Measurements from ENCODE around the gene ARHGAP12. TPM values are rescaled to one million over a fixed set of nuclear protein-coding genes. Genes with fewer than 3 reads are reported as not detected.
"Not testable (repeated sequence)": the region's sequence is repeated elsewhere in the genome, so short reads cannot be mapped to it uniquely, and the experiment has no call there.

Gene ARHGAP12
- total and polyA plus RNA-seq, 3 experiments from 2014 or later, result 5.1 to 9.7 (median 5.3) TPM

DNA sequence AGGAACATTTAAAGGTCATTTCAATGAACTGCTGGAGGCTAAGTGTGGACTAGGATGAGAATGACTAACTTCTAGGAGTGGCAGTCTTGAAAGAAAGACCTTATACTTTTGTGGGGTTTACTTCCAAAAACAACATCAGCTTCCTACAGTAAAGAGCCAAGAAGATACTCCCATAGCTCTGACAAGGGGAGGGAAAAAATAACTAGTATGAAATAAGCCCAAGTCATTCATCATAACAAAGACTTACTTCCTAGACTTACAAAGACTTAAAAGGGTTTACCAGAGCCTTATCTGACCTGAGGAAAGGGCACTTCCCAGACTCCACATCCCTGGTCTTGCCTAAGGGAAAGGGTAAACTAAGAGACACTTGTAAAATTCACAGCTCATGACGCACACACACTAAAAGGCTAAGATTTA, 31.7 kb downstream of the ARHGAP12 start:
- POLR2A ChIA-PET, result no interaction called here
- CTCF ChIA-PET, result no interaction called here
- peaks cover 13% of the 10 kb centered on the region for H3K4me1 ChIP-seq (ENCODE audit: insufficient read depth, low read length)
- H3K27ac ChIP-seq (ENCODE audit: low read depth, low read length), result no peak overlapping the region
- H3K27me3 ChIP-seq (ENCODE audit: insufficient read depth, low read length, poor library complexity, severe bottlenecking), result no peaks in the 10 kb centered on the region
- Mint-ChIP-seq H3K27me3 (no peaks in the 10 kb centered on the region), H3K36me3 (peaks cover 18 to 35% (median 20%) of the 10 kb centered on the region in 3 donors), H3K27ac (no peak overlapping the region), H3K9me3 (peaks cover 0 to 2% (median 0%) of the 10 kb centered on the region in 5 donors), H3K4me3 (peak overlapping the region in 2 of 7 donors; percentile 8 to 11), H3K4me1 (peaks cover 58 to 72% (median 61%) of the 10 kb centered on the region in 3 donors)
- no peaks in the 10 kb centered on the region for H3K36me3 ChIP-seq (ENCODE audit: insufficient read depth, low read length)
- H3K9me3 ChIP-seq (ENCODE audit: low read length), result no peaks in the 10 kb centered on the region
- no peak for DNase-seq
- H3K4me3 ChIP-seq (ENCODE audit: low read length), result no peak overlapping the region

DNA sequence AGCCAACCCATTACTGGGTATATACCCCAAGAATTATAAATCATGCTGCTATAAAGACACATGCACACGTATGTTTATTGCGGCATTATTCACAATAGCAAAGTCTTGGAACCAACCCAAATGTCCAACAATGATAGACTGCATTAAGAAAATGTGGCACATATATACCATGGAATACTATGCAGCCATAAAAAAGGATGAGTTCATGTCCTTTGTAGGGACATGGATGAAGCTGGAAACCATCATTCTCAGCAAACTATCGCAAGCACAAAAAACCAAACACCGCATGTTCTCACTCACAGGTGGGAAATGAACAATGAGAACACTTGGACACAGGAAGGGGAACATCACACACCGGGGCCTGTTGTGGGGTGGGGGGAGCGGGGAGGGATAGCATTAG, 32.9 kb downstream of the ARHGAP12 start:
- peaks cover 13% of the 10 kb centered on the region for H3K4me1 ChIP-seq (ENCODE audit: insufficient read depth, low read length)
- H3K27me3 ChIP-seq (ENCODE audit: insufficient read depth, low read length, poor library complexity, severe bottlenecking); CTCF ChIA-PET; H3K4me3 Mint-ChIP-seq; DNase-seq; H3K4me3 ChIP-seq (ENCODE audit: low read length); H3K9me3 Mint-ChIP-seq; H3K36me3 ChIP-seq (ENCODE audit: insufficient read depth, low read length); H3K27ac ChIP-seq (ENCODE audit: low read depth, low read length); H3K9me3 ChIP-seq (ENCODE audit: low read length); H3K27me3 Mint-ChIP-seq; POLR2A ChIA-PET; H3K27ac Mint-ChIP-seq: not testable (repeated sequence)
- Mint-ChIP-seq H3K36me3 (peaks cover 15 to 28% (median 18%) of the 10 kb centered on the region in 3 donors), H3K4me1 (peaks cover 61 to 76% (median 68%) of the 10 kb centered on the region in 3 donors)

DNA sequence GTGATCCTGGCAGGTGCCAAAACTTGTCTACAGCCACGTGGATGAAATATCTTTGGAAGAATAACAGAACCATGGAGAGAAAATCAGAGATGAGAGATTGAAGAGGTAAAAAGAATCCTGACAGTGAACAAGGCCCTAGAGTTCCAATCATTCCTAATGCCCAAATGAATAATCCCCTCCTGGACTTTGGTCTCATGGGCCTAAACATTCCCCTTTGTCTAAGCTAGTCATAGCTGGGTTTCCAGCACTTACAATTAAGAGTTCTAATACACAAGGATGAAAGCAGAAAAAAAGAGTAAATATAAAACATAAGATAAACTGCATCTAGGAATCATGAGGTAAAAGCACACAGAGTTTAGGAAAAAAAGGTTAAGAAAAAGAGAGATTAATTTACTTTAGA, 40.2 kb downstream of the ARHGAP12 start:
- Histone ChIP-seq H3K27ac (ENCODE audit: low read depth, low read length) (no peak overlapping the region), H3K4me1 (ENCODE audit: insufficient read depth, low read length) (no peaks in the 10 kb centered on the region), H3K27me3 (ENCODE audit: insufficient read depth, low read length, poor library complexity, severe bottlenecking) (no peaks in the 10 kb centered on the region), H3K9me3 (ENCODE audit: low read length) (no peaks in the 10 kb centered on the region), H3K36me3 (ENCODE audit: insufficient read depth, low read length) (no peaks in the 10 kb centered on the region), H3K4me3 (ENCODE audit: low read length) (no peak overlapping the region)
- peaks cover 0 to 1% (median 0%) of the 10 kb centered on the region in 5 donors for H3K9me3 Mint-ChIP-seq
- ChIA-PET CTCF (no interaction called here), POLR2A (no interaction called here)
- peaks cover 6 to 22% (median 8%) of the 10 kb centered on the region in 3 donors for H3K36me3 Mint-ChIP-seq
- H3K4me3 Mint-ChIP-seq, result peak overlapping the region in 1 of 7 donors; percentile 15
- H3K4me1 Mint-ChIP-seq, result peaks cover 47 to 68% (median 52%) of the 10 kb centered on the region in 3 donors
- no peaks in the 10 kb centered on the region for H3K27me3 Mint-ChIP-seq
- no peak for DNase-seq
- peak overlapping the region in 2 of 8 donors; percentile 1 to 17 for H3K27ac Mint-ChIP-seq

DNA sequence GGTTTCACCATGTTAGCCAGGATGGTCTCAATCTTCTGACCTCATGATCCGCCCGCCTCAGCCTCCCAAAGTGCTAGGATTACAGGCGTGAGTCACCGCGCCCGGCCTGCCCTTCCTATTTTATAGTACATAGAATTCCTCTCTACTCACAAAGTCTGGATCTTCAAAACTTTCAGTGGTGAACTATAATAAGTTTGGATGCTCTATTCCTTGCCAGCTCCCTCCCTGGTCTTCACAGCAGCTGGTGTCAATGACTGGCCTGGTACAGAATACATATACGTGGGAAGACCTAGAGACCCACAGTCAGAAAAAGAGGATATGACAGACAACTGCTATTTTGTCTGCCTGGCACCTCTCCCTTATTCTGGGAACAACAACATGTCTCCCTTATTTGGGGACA, 40.8 kb downstream of the ARHGAP12 start:
- Histone ChIP-seq H3K4me3 (ENCODE audit: low read length) (no peak overlapping the region), H3K27me3 (ENCODE audit: insufficient read depth, low read length, poor library complexity, severe bottlenecking) (no peaks in the 10 kb centered on the region), H3K4me1 (ENCODE audit: insufficient read depth, low read length) (no peaks in the 10 kb centered on the region), H3K9me3 (ENCODE audit: low read length) (no peaks in the 10 kb centered on the region), H3K27ac (ENCODE audit: low read depth, low read length) (no peak overlapping the region), H3K36me3 (ENCODE audit: insufficient read depth, low read length) (no peaks in the 10 kb centered on the region)
- Mint-ChIP-seq H3K27me3 (peaks cover 0 to 1% of the 10 kb centered on the region in 2 donors), H3K4me3 (no peak overlapping the region), H3K9me3 (peaks cover 0 to 1% (median 0%) of the 10 kb centered on the region in 5 donors), H3K36me3 (peaks cover 6 to 22% (median 6%) of the 10 kb centered on the region in 3 donors), H3K27ac (peak overlapping the region in 2 of 8 donors; percentile 30 to 32), H3K4me1 (peaks cover 41 to 66% (median 46%) of the 10 kb centered on the region in 3 donors)
- DNase-seq, result no peak
- ChIA-PET CTCF (no interaction called here), POLR2A (no interaction called here)

DNA sequence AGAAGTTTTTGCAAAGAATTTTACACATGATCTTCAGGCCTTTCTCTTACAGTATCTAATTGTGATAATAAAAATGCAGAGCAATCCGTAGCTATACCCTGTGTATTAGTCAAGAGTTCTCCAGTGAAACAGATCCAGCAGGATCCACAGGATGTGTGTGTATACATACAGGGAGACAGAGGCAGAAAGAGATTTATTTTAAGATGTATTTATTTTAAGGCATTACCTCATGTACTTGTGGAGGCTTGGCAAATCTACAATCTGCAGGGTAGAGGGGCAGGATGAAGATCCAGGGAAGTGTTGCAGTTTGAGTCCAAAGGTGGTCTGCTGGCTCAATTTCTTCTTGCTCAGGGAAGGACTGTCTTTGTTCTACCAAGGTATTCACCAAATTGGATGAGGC, 41.7 kb downstream of the ARHGAP12 start:
- Histone ChIP-seq H3K27ac (ENCODE audit: low read depth, low read length) (no peak overlapping the region), H3K4me3 (ENCODE audit: low read length) (no peak overlapping the region), H3K27me3 (ENCODE audit: insufficient read depth, low read length, poor library complexity, severe bottlenecking) (no peaks in the 10 kb centered on the region), H3K9me3 (ENCODE audit: low read length) (no peaks in the 10 kb centered on the region), H3K4me1 (ENCODE audit: insufficient read depth, low read length) (no peaks in the 10 kb centered on the region), H3K36me3 (ENCODE audit: insufficient read depth, low read length) (no peaks in the 10 kb centered on the region)
- ChIA-PET CTCF (no interaction called here), POLR2A (no interaction called here)
- peaks cover 0 to 1% of the 10 kb centered on the region in 2 donors for H3K27me3 Mint-ChIP-seq
- H3K4me1 Mint-ChIP-seq, result peaks cover 37 to 58% (median 39%) of the 10 kb centered on the region in 3 donors
- peaks cover 0 to 20% (median 5%) of the 10 kb centered on the region in 3 donors for H3K36me3 Mint-ChIP-seq
- no peaks in the 10 kb centered on the region for H3K9me3 Mint-ChIP-seq
- peak overlapping the region in 1 of 8 donors; percentile 61 for H3K27ac Mint-ChIP-seq
- DNase-seq, result no peak
- no peak overlapping the region for H3K4me3 Mint-ChIP-seq

DNA sequence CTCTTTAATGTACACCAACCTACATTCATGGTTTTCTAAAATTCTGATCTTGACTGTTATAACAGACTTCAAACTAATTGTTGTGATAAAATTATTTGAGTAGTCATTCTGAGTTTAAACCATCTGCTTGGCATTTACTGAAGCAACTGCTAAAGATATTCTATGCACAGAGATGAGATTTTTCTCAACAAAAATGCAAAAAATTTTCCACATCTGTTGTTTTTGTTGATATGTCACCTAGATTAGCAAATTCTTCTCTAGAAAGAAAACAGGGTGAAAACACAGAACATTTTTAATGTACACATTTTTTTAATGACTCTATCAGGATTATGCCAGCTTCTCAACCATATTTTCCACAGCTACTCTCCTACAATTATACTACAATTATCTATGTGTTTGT, 42.7 kb downstream of the ARHGAP12 start:
- Histone ChIP-seq H3K27ac (ENCODE audit: low read depth, low read length) (no peak overlapping the region), H3K36me3 (ENCODE audit: insufficient read depth, low read length) (no peaks in the 10 kb centered on the region), H3K4me1 (ENCODE audit: insufficient read depth, low read length) (no peaks in the 10 kb centered on the region), H3K9me3 (ENCODE audit: low read length) (no peaks in the 10 kb centered on the region), H3K27me3 (ENCODE audit: insufficient read depth, low read length, poor library complexity, severe bottlenecking) (no peaks in the 10 kb centered on the region), H3K4me3 (ENCODE audit: low read length) (no peak overlapping the region)
- no peak overlapping the region for H3K27ac Mint-ChIP-seq
- ChIA-PET CTCF (no interaction called here), POLR2A (no interaction called here)
- H3K36me3 Mint-ChIP-seq, result peaks cover 0 to 17% (median 5%) of the 10 kb centered on the region in 3 donors
- no peak overlapping the region for H3K4me3 Mint-ChIP-seq
- H3K9me3 Mint-ChIP-seq, result no peaks in the 10 kb centered on the region
- peaks cover 0 to 1% of the 10 kb centered on the region in 2 donors for H3K27me3 Mint-ChIP-seq
- no peak for DNase-seq
- H3K4me1 Mint-ChIP-seq, result peaks cover 30 to 50% (median 34%) of the 10 kb centered on the region in 3 donors

DNA sequence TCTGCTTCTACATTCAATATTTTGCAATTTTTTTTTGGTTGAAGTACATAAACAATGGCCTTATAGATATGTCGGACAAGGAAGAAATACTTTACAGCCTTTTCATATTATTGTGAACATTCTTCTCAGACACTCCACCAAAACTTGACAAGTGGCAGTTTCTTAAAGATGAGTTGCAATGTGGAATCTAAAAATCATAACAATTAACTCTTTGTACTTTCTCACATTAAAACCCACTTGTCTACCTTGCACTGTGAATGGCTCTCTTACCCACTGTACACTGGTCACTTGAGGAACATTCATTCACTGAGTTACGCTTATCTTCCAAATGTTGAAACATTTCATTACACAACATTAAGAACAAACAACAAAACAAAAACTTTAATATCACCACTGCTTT, 44.2 kb downstream of the ARHGAP12 start:
- Mint-ChIP-seq H3K9me3 (no peaks in the 10 kb centered on the region), H3K4me3 (no peak overlapping the region), H3K36me3 (peaks cover 0 to 20% (median 5%) of the 10 kb centered on the region in 3 donors), H3K27ac (peak overlapping the region in 1 of 8 donors; percentile 29), H3K27me3 (peaks cover 0 to 1% of the 10 kb centered on the region in 2 donors), H3K4me1 (peaks cover 30 to 52% (median 33%) of the 10 kb centered on the region in 3 donors)
- Histone ChIP-seq H3K27ac (ENCODE audit: low read depth, low read length) (no peak overlapping the region), H3K9me3 (ENCODE audit: low read length) (no peaks in the 10 kb centered on the region), H3K36me3 (ENCODE audit: insufficient read depth, low read length) (no peaks in the 10 kb centered on the region), H3K4me1 (ENCODE audit: insufficient read depth, low read length) (no peaks in the 10 kb centered on the region), H3K4me3 (ENCODE audit: low read length) (no peak overlapping the region), H3K27me3 (ENCODE audit: insufficient read depth, low read length, poor library complexity, severe bottlenecking) (no peaks in the 10 kb centered on the region)
- POLR2A ChIA-PET, result interaction anchor here (0.7 kb wide), 1 partner anchor 16 kb away, joined by 3 read pairs; no protein-coding TSS in a partner anchor
- DNase-seq, result no peak
- CTCF ChIA-PET, result no interaction called here

DNA sequence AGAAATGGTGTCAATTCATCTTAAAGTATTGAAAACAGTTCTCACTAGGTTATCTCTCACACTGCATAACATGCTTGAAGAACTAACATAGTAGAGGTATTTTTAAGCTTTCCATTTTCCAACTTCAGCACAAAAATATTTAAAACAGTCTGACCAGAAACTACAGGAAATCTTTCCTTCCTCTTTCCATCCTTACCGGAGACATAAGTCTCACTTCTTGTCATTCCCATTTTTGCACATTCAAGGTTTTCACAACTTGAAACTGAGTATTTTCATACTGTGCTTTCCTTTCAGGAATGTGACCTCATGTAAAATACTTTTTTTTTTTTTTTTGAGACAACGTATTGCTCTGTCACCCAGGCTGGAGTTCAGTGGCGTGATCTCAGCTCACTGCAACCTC, 45.2 kb downstream of the ARHGAP12 start:
- Mint-ChIP-seq H3K4me3 (no peak overlapping the region), H3K27ac (no peak overlapping the region), H3K4me1 (peaks cover 30 to 55% (median 32%) of the 10 kb centered on the region in 3 donors), H3K27me3 (peaks cover 0 to 1% of the 10 kb centered on the region in 2 donors), H3K36me3 (peaks cover 0 to 19% (median 6%) of the 10 kb centered on the region in 3 donors), H3K9me3 (no peaks in the 10 kb centered on the region)
- Histone ChIP-seq H3K4me1 (ENCODE audit: insufficient read depth, low read length) (no peaks in the 10 kb centered on the region), H3K27me3 (ENCODE audit: insufficient read depth, low read length, poor library complexity, severe bottlenecking) (no peaks in the 10 kb centered on the region), H3K36me3 (ENCODE audit: insufficient read depth, low read length) (no peaks in the 10 kb centered on the region), H3K9me3 (ENCODE audit: low read length) (no peaks in the 10 kb centered on the region), H3K4me3 (ENCODE audit: low read length) (no peak overlapping the region), H3K27ac (ENCODE audit: low read depth, low read length) (no peak overlapping the region)
- ChIA-PET POLR2A (no interaction called here), CTCF (no interaction called here)
- no peak for DNase-seq

Data from CD8-positive, alpha-beta memory T cell (primary cell).